NCI-H1694 treated with DMSO at 0.1 percent for 48 hours (cell line): ENCODE data around the gene CRACDL.
"Not testable (repeated sequence)": the region's sequence is repeated elsewhere in the genome, so short reads cannot be mapped to it uniquely, and the experiment has no call there.

Source experiments
- DNase-seq: peaks from one replicate; lab custom pipeline; 2025; lab: John Stamatoyannopoulos, UW

The CRACDL gene

GRCh38 chr2:98776136-98776535 is 159.9 kb downstream of the CRACDL start:
- DNase-seq: no peak

- peak; percentile 96 for DNase-seq
Observed at GRCh38 chr2:98775146-98775986, 160.7 kb downstream of the CRACDL start.

GRCh38 chr2:98773907-98774306 is 162.1 kb downstream of the CRACDL start:
- no peak for DNase-seq

DNA sequence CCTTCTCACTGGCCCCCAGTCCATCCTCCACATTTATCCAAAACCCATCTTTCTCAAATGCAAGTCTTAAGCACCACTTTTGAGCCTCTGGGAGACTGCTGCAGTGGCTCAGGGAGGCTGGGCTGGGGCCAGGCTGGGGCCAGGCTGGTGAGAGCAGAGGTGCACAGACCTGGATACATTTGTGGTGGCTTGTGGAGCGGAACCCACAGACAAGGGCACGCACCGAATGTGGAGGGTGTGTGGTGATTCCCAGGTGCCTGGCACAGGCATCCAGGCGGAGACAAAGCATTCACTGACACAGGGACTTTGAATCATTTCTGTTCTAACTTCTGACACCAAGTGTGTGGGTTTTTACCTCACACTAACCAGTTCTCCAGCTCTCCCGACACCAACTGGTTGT is 162.9 kb downstream of the CRACDL start:
- DNase-seq: no peak

GRCh38 chr2:98772536-98772935 is 163.5 kb downstream of the CRACDL start:
- DNase-seq: no peak

DNA sequence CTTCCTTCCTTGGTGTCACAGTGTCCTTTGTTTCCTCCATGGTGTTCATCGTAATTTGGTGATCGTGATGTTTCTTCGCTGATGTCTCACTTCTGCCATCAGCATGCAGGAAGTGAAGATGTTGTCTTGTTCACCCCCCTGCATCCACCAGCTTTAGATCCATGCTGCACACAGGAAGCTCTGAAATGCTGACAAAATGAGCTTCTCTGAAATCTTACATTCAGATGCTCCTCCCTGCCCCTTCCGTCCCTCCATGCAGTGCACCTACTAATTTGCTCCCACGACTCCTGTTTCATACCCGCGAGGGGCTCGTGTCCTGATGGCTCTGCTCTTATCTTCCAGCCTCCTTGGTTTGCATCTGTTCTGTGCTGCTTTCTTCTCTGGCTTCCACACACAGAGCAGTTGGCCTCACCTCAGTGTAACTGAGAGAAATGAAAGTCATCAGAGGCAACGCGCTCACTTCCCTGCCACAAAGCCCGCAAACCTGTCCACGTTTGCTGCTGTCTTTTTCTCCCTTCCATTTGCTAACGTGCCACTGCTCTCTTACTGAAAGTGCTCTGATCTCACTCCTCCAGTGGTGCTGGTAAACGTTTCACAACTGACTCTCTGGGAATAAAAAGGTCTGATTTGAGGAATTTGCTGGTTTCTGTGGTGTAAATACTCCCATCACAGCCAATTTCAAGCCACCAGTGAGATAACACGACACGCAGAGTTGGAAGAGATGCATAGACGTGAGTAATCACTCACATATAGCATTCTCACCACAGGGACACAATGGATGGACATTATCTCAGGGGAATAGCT is 164.1 kb downstream of the CRACDL start:
- no peak for DNase-seq

DNA sequence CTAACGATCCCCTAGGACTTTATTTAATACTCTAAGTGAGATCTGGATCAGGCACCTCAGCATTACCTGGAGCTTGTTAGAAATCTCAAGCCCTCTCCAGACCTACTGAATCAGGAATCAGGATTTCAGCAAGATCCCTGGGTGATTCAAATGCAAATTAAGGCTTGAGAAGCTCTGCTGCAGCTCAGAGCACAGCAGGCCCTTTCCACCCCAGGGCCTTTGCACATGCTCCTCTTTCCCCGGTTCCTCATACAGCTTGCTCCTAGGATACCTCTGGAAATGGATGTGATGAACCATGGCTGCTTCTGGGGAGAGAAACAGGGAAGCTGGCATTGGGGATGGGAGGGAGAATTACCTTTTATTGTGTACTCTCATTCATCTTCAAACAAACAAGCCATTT is 164.8 kb downstream of the CRACDL start:
- no peak for DNase-seq

- DNase-seq: no peak
Observed at GRCh38 chr2:98769784-98770183, 166.2 kb downstream of the CRACDL start.

- no peak for DNase-seq
Observed at GRCh38 chr2:98769114-98769476, 166.9 kb downstream of the CRACDL start.

DNA sequence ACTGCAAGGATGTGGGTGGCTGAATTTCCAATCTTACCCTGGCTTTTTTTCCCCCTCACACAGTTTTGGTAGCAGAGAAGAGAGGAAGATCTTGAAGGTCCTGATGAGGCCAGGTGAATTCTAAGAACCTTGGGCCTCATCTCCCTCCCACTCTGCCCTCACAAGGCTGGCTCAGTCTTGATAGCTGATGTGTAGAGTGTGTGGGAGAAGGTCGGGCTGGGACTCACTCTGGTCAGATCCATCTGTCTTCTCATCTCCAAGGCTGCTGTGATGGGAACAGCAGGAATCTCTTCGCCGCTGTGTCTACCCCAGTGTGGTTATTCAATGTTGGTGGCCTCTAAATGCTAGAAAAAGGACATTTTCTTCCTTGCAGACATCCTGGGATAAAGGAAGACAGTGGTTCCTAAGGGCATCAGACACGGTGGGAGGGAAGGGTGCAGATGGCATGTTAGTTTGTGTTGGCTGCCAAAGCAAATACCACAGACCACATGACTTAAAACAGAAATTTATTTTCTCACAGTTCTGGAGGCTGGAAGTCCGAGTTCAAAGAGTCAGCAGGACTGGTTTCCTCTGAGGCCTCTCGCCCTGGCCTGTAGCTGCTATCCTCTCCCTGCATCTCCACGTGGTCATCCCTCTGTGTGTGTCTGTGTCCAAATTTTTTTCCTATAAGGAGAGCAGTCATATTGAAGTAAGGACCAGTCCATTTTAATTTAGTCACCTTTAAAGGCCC is 167.5 kb downstream of the CRACDL start:
- DNase-seq: peak; percentile 62

GRCh38 chr2:98764499-98764898 is 171.5 kb downstream of the CRACDL start:
- DNase-seq: no peak

DNA sequence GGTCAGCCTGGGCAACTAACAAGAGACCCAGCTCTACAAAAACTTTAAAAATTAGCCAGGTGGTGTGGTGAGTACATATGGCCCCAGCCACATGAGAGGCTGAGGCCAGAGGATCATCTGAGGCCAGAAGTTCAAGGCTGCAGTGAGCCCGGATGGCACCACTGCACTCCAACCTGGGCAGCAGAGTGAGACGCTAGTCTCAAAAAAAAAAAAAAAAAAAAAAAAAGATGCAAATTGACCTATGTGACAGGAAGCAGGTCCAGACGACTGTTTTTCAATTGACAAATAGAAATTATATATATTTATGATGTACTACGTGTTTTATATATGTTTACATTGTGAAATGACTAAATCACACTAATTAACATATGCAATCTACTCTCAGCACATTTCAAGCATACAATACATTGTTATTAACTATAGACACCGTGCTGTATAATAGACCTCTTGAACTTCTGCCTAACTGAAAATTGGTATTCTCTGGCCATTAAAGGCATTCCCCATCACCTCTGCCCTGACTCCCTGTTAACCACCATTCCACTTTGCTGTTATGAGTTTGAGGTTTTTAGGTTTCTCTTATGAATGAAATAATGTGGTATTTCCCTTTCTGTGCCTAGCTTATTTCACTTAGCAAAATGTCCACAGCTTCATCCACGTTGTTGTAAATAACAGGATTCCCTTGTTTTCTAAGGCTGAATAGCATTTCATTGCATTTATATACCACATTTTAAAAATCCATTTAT is 172.6 kb downstream of the CRACDL start:
- no peak for DNase-seq

- no peak for DNase-seq
Observed at GRCh38 chr2:98761909-98762308, 174.1 kb downstream of the CRACDL start.

DNA sequence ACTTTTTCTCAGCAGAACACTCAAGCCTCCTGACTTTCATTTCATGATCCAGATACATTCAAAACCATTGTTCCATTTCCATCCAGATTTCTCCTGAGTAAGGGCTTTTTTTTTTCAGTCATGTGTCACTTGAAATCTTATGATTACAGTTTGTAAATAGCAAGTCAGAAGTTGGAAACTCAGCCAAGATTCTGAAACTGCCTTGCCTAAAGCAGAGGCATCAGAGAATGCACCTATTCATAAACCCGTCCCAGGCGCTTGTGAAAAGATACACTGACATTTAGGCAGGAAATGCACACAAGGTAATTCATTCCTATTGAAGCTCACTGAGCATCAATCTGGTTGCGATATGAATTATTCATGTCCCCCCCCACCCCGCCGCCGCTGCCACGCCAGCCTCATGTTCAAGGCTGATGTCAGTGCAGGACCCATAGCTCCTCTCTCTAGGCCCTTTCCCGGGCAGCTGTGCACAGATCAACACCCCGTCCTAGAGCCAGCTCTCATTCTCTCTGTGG is 174.7 kb downstream of the CRACDL start:
- DNase-seq: no peak

- DNase-seq: no peak
Observed at GRCh38 chr2:98759827-98760625, 176.0 kb downstream of the CRACDL start.

DNA sequence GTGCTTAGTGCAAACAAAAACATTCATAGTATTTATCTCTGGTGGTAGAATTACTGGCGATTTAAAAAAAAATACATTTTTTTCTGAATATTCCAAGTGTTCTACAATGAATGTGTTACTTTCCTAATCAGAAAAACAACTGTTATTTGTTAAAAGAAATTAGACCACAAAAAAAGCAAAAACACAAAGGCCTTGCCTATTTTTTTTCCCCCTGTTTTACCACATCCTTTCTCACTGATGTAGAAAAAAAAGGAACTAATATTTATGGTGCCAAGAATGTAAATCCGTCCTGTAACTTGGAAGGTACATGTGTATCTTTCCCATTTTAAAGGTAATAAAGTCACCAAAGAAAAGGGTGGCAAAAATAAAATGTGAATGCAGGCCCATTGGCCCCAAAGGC is 176.7 kb downstream of the CRACDL start:
- no peak for DNase-seq

DNA sequence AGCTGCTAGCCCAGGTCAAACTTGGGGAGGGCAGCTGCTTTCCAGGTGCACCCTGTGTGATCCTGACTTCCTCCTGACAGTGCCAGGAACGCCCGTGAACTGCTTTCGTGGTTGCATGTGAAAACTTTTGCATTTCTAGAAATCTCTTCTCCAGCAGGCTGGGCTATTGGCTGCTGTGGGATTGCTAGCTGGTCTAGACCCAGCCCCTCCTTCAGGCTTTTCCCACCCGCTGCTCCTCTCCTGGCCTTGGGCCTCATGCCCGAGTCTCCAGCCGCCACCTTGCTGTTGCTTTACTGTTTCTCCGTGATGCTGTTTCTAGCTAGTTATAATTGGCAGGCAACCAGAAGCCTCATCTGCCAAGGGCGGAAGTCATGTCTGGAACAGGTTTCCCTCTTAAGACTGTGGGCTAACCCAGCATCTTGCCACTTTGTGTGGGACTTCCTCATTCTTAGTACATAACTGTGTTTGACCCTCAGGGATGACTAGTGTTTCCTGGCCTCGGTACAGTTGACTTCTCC is 178.1 kb downstream of the CRACDL start:
- peak; percentile 44 for DNase-seq

GRCh38 chr2:98753801-98754200 is 182.2 kb downstream of the CRACDL start:
- DNase-seq: no peak

GRCh38 chr2:98752711-98753110 is 183.3 kb downstream of the CRACDL start:
- not testable (repeated sequence) for DNase-seq

- no peak for DNase-seq
Observed at GRCh38 chr2:98751748-98752147, 184.3 kb downstream of the CRACDL start.
